ENCODE data around the gene APLNR. TPM values are rescaled to one million over a fixed set of nuclear protein-coding genes. Genes with fewer than 3 reads are reported as not detected.

The APLNR gene
- total RNA-seq, 6 experiments from 2014 or later = 1.1 to 3.6 (median 2.1) TPM

DNA sequence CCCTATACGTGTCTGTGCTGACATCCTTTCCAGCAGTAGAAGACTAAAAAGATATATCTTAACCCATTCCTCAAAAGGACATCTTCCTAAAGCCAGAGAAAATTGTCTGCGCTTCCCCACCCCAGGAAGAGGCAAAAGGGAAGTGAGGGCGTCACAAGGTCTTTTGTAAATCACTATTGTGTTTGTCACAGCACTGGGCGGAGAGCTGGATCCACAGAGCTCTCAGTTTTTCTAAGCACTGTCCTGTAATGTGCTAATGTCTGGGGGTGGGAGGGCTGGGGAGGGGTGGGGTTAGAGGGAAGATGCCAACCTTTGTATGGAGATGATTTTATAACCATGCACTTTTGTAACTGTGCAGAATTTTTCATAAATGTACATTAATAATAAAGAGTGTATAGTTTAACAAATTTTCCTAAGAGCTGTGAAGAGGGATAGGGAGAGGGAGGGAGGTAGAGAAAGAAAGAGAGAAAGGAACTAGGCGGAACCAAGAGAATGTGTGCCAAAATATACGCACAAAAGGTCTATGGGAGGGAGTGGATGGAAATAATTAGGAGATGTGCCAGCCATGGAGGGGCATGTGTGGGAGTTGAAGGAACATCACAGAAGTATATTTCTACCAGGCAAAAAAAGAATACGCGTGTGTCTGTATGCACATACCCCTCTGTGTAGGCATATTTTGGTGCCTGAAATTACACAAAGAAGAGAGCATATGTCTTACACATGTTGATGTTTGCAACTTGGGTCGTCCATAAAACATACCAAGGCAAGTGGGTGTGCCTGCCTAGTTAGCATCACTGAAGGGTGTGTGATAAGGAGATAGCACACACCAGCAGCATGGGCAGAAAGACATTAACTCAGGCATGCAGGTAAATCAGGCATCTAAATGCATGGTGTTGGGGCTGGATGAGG lies 45.5 kb downstream of the APLNR start:
- H3K9me3 ChIP-seq = no peaks in the 10 kb centered on the region
- no peak overlapping the region for H3K4me3 ChIP-seq
- no peaks in the 10 kb centered on the region for H3K4me1 ChIP-seq
- intact Hi-C loops (cut with DNase I) = no loop called here
- TF ChIP-seq, protein P1, sequence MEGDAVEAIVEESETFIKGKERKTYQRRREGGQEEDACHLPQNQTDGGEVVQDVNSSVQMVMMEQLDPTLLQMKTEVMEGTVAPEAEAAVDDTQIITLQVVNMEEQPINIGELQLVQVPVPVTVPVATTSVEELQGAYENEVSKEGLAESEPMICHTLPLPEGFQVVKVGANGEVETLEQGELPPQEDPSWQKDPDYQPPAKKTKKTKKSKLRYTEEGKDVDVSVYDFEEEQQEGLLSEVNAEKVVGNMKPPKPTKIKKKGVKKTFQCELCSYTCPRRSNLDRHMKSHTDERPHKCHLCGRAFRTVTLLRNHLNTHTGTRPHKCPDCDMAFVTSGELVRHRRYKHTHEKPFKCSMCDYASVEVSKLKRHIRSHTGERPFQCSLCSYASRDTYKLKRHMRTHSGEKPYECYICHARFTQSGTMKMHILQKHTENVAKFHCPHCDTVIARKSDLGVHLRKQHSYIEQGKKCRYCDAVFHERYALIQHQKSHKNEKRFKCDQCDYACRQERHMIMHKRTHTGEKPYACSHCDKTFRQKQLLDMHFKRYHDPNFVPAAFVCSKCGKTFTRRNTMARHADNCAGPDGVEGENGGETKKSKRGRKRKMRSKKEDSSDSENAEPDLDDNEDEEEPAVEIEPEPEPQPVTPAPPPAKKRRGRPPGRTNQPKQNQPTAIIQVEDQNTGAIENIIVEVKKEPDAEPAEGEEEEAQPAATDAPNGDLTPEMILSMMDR (IDR thresholded peaks at IDR 0.05) = no peak
- TF ChIP-seq POLR2A (IDR thresholded peaks at IDR 0.05) = no peak
- DNase-seq (no peak), ATAC-seq (peak; percentile 36 to 49 (median 40))
- WGBS (ENCODE audit: insufficient coverage, low coverage, low lambda C conversion rate, missing lambda C conversion rate) = 58% methylated on average over 9 of the region's 9 CpGs
- no peaks in the 10 kb centered on the region for H3K36me3 ChIP-seq
- H3K27ac ChIP-seq = no peak overlapping the region
- no peaks in the 10 kb centered on the region for H3K27me3 ChIP-seq

DNA sequence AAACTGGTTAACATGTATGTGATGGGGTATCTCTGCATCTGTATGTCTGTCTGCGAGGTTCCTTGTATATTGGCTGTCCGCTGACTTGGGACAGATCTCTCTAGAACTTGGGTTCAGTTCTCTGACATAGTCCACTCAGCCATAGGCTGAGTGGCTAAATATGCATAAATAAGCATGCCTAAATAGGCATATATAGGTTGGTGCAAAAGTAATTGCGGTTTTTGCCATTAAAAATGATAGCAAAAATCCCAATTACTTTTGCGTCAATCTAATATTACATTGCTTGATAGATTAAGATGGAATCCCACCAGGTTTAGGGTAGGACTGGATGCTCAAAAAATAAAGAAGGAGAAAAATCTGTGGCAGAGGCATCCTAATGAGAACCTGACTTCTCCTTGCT lies 46.5 kb downstream of the APLNR start:
- DNase-seq (no peak), ATAC-seq (no peak)
- H3K4me1 ChIP-seq = no peaks in the 10 kb centered on the region
- H3K4me3 ChIP-seq = no peak overlapping the region
- H3K27ac ChIP-seq = no peak overlapping the region
- no peaks in the 10 kb centered on the region for H3K36me3 ChIP-seq
- no peaks in the 10 kb centered on the region for H3K9me3 ChIP-seq
- WGBS (ENCODE audit: insufficient coverage, low coverage, low lambda C conversion rate, missing lambda C conversion rate) = 87% methylated on average over 4 of the region's 4 CpGs
- TF ChIP-seq, protein P1 (IDR thresholded peaks at IDR 0.05) = no peak
- TF ChIP-seq POLR2A (IDR thresholded peaks at IDR 0.05) = no peak
- H3K27me3 ChIP-seq = no peaks in the 10 kb centered on the region
- intact Hi-C loops (cut with DNase I) = no loop called here

Other genes starting within 250 kb of the APLNR start
- not detected for gene OR5AK2, start 248.3 kb downstream of the APLNR start, total RNA-seq
- under 1 TPM in 5 of 6 experiments, not detected in 1; 0.06 to 0.71 (median 0.13) TPM for gene LRRC55, start 55.3 kb downstream of the APLNR start, total RNA-seq
- gene TNKS1BP1, start 87.7 kb upstream of the APLNR start, total RNA-seq = 100 to 1,000 TPM in 2 of 6 experiments, 10 to 100 TPM in 4; 52.4 to 124 (median 92.7) TPM
- gene SSRP1, start 98.6 kb upstream of the APLNR start, total RNA-seq = 10 to 100 TPM; 24.5 to 47.9 (median 29.9) TPM
- 1 to 10 TPM in 1 of 6 experiments, under 1 TPM in 3, not detected in 2; 0.63 to 2.1 (median 0.77) TPM for gene P2RX3, start 101.1 kb upstream of the APLNR start, total RNA-seq
- gene PRG3, start 143.9 kb upstream of the APLNR start, total RNA-seq = not detected
- gene PRG2, start 153.4 kb upstream of the APLNR start, total RNA-seq = 1 to 10 TPM in 1 of 6 experiments, under 1 TPM in 3, not detected in 2; 0.39 to 1.2 (median 0.86) TPM
- gene SLC43A3, start 189.9 kb upstream of the APLNR start, total RNA-seq = 100 to 1,000 TPM; 109 to 259 (median 185) TPM
- gene RTN4RL2, start 223.3 kb upstream of the APLNR start, total RNA-seq = 10 to 100 TPM; 12.5 to 54.4 (median 18.6) TPM

All from right lobe of liver (tissue), 6 donors.